Muscle of leg (tissue), 9 donors: ENCODE data around the gene AMZ2. TPM values are rescaled to one million over a fixed set of nuclear protein-coding genes. Genes with fewer than 3 reads are reported as not detected.

Experiments
- polyA plus RNA-seq, 8 donors: library from polyadenylated mRNA; unstranded; fragments of 120-200 nt; gene quantifications; one replicate each; pipeline versions ENCODE4 v1.2.1 to v1.2.3, GENCODE V29; 2013; ENCODE audit warnings: inconsistent platforms in 1 of 8, low replicate concordance in 1 of 8; ENCODE audit not compliant: insufficient read length in 8 of 8, insufficient read depth in 1 of 8
- total RNA-seq: library from RNA; stranded (reverse); fragments of 120-200 nt; gene quantifications from one replicate; pipeline ENCODE4 v1.2.4, GENCODE V29; 2013

The AMZ2 gene
- total and polyA plus RNA-seq, 9 donors = 58.9 to 70.9 (median 64.5) TPM

Other genes starting within 250 kb of the AMZ2 start
- gene KPNA2, start 212.3 kb upstream of the AMZ2 start, total RNA-seq = 32.1 TPM
- 10 to 100 TPM; 58.3 to 95.7 (median 71.8) TPM for gene KPNA2, start 212.3 kb upstream of the AMZ2 start, polyA plus RNA-seq
- 0.27 TPM for gene SLC16A6, start 43.1 kb downstream of the AMZ2 start, total RNA-seq
- under 1 TPM; 0.25 to 0.65 (median 0.45) TPM for gene SLC16A6, start 43.1 kb downstream of the AMZ2 start, polyA plus RNA-seq
- 3.0 TPM for gene ARSG, start 43.5 kb downstream of the AMZ2 start, total RNA-seq
- gene ARSG, start 43.5 kb downstream of the AMZ2 start, polyA plus RNA-seq = 1 to 10 TPM; 2.2 to 3.7 (median 2.9) TPM
- 43.3 TPM for gene WIPI1, start 209.5 kb downstream of the AMZ2 start, total RNA-seq
- 10 to 100 TPM; 33.9 to 50.5 (median 45.8) TPM for gene WIPI1, start 209.5 kb downstream of the AMZ2 start, polyA plus RNA-seq